Germinal center (tissue), 1 donor: ENCODE data around the gene IFRD2.
"Not testable (repeated sequence)": the region's sequence is repeated elsewhere in the genome, so short reads cannot be mapped to it uniquely, and the experiment has no call there.

Experiments
- DNase-seq: peaks from one replicate; pipeline ENCODE4 v3.0.0; 2012; ENCODE audit warnings: mixed read lengths, low spot score

The IFRD2 gene

GRCh38 chr3:50251220-50251619 lies 41.0 kb downstream of the IFRD2 start:
- no peak for DNase-seq

- DNase-seq = no peak
Measured at GRCh38 chr3:50250514-50250913, 41.7 kb downstream of the IFRD2 start.

GRCh38 chr3:50249457-50249856 lies 42.8 kb downstream of the IFRD2 start:
- no peak for DNase-seq

- DNase-seq = no peak
Measured at GRCh38 chr3:50248387-50248786, 43.8 kb downstream of the IFRD2 start.

- DNase-seq = no peak
Measured at GRCh38 chr3:50246517-50246954, 45.7 kb downstream of the IFRD2 start.

GRCh38 chr3:50245831-50246516 lies 46.3 kb downstream of the IFRD2 start:
- DNase-seq = peak; percentile 82

- DNase-seq = no peak
Measured at GRCh38 chr3:50245251-50245745, 46.9 kb downstream of the IFRD2 start.

- not testable (repeated sequence) for DNase-seq
Measured at GRCh38 chr3:50244813-50245212, 47.4 kb downstream of the IFRD2 start.

- no peak for DNase-seq
Measured at GRCh38 chr3:50243543-50243895, 48.7 kb downstream of the IFRD2 start.

GRCh38 chr3:50242851-50243542 lies 49.2 kb downstream of the IFRD2 start:
- DNase-seq = peak; percentile 79

- DNase-seq = no peak
Measured at GRCh38 chr3:50242381-50242770, 49.9 kb downstream of the IFRD2 start.

- no peak for DNase-seq
Measured at GRCh38 chr3:50241713-50242380, 50.4 kb downstream of the IFRD2 start.

- no peak for DNase-seq
Measured at GRCh38 chr3:50241163-50241562, 51.1 kb downstream of the IFRD2 start.

- DNase-seq = no peak
Measured at GRCh38 chr3:50239649-50240048, 52.6 kb downstream of the IFRD2 start.

- DNase-seq = no peak
Measured at GRCh38 chr3:50238549-50239026, 53.6 kb downstream of the IFRD2 start.

GRCh38 chr3:50237754-50238548 lies 54.3 kb downstream of the IFRD2 start:
- peak; percentile 88 for DNase-seq
